Ovary (tissue), 9 donors: ENCODE results near the gene NF1. TPM values are rescaled to one million over a fixed set of nuclear protein-coding genes. Genes with fewer than 3 reads are reported as not detected.

Source experiments
- DNase-seq, 5 donors: peaks; one replicate each; pipeline ENCODE4 v3.0.0-alpha.2; 2019 to 2020
- H3K27ac ChIP-seq, 2 donors: fragments of 200-600 bp; one replicate each; pipeline versions ENCODE4 v1.5.1 to v1.8.0; 2019 to 2022
- H3K27me3 ChIP-seq: fragments of 200-600 bp; one replicate; pipeline ENCODE4 v1.8.0; 2022
- H3K36me3 ChIP-seq: fragments of 200-600 bp; sonication (generic); one replicate; pipeline ENCODE4 v1.5.1; 2019
- H3K4me1 ChIP-seq: one replicate; pipeline ENCODE4 v1.8.1; 2013; ENCODE audit warnings: mild to moderate bottlenecking, moderate library complexity; ENCODE audit not compliant: insufficient read depth
- H3K4me3 ChIP-seq: fragments of 200-600 bp; sonication (generic); one replicate; pipeline ENCODE4 v1.5.1; 2017
- H3K9me3 ChIP-seq, 2 donors: fragments of 200-600 bp in 1 of 2; sonication (generic) in 1 of 2; one replicate each; pipeline versions ENCODE4 v1.5.1 to v1.8.1; 2013 to 2019; ENCODE audit warnings: mild to moderate bottlenecking in 1 of 2, moderate library complexity in 1 of 2
- CTCF ChIP-seq, 3 donors: fragments of 450-650 bp in 2 of 3; fragments of 200-600 bp in 1 of 3; IDR thresholded peaks; one replicate each; pipeline versions ENCODE4 v1.5.1 to v1.8.0; 2016 to 2022; ENCODE audit warnings: antibody characterized with exemption in 3 of 3, mild to moderate bottlenecking in 1 of 3
- EP300 ChIP-seq: sonication (generic); formaldehyde crosslinking; IDR thresholded peaks from one replicate; pipeline ENCODE4 v1.6.1; 2017; ENCODE audit warnings: antibody characterized with exemption
- POLR2A ChIP-seq: fragments of 450-650 bp; IDR thresholded peaks from one replicate; pipeline ENCODE4 v1.6.1; 2017; ENCODE audit warnings: antibody characterized with exemption, mild to moderate bottlenecking, moderate library complexity
- WGBS, 3 donors: extraction: QIAGEN DNeasy Blood & Tissue Kit in 1 of 3; methylation state at CpG; one replicate each; pipeline versions ENCODE4 v1.1.5 to v1.1.7; 2013 to 2017; 5-methylcytosine and 5-hydroxymethylcytosine counted together
- intact Hi-C, 4 donors: fragments of 100-400 bp; cut with DNase I; formaldehyde crosslinking; loops; one replicate each; pipeline versions ENCODE4 v1.11.0 to v1.15.1; 2022 to 2023
- polyA plus RNA-seq, 2 donors: library from polyadenylated mRNA; stranded (reverse); fragments of 200-250 nt in 1 of 2; fragments of 350-450 nt in 1 of 2; fragmentation: Illumina TruSeq in 1 of 2; extraction: RNeasy Lipid Tissue Mini Kit (QIAGEN cat#74804) in 1 of 2; gene quantifications; one replicate each; pipeline ENCODE4 v1.2.3, GENCODE V29; 2013 to 2014
- total RNA-seq, 7 donors: library from RNA; depleted of rRNA in 2 of 7; stranded (reverse); fragments of >200 nt in 2 of 7; fragmentation: NEBNext Ultra II Directional in 3 of 7; extraction: Animal tissue kit (Norgen Biotek cat#: 25700) in 3 of 7; gene quantifications; one replicate each; pipeline versions ENCODE4 v1.1.0 to v1.2.4, GENCODE V29; 2016 to 2023
- donor health status: DM: no; HTN: no; CAD: no; lungs with moderate emphysema.
- donor health status: DM: no; HTN: no; CAD: no.
- donor health status: Bipolar disorder and iron deficiency.
- donor health status: DM: yes; HTN: yes; CAD: no.
- donor health status: DM: no; HTN: no; CAD: no.
- donor health status: DM: yes; HTN: yes; CAD: no.

The NF1 gene
- total and polyA plus RNA-seq, 9 donors = 11.1 to 62.0 (median 57.0) TPM

- no peak for DNase-seq
- no peaks in the 10 kb centered on the region for H3K4me1 ChIP-seq
- H3K27me3 ChIP-seq = no peaks in the 10 kb centered on the region
- 66 to 90% (median 86%) methylated on average over 2 of the region's 2 CpGs for WGBS, 3 donors
- no peak overlapping the region for H3K27ac ChIP-seq
- no peak overlapping the region for H3K4me3 ChIP-seq
- H3K9me3 ChIP-seq = no peaks in the 10 kb centered on the region
- no peak for TF ChIP-seq EP300
- no peak for TF ChIP-seq POLR2A
- TF ChIP-seq CTCF (IDR thresholded peaks at IDR 0.05) = no peak
- H3K36me3 ChIP-seq = no peaks in the 10 kb centered on the region
- intact Hi-C loops = no loop called here
Measured at GRCh38 chr17:31293581-31293980, 198.8 kb downstream of the NF1 start.

- intact Hi-C loops = no loop called here
- H3K27me3 ChIP-seq = no peaks in the 10 kb centered on the region
- TF ChIP-seq POLR2A (no peak), EP300 (no peak), CTCF (IDR thresholded peaks at IDR 0.05) (no peak)
- H3K4me3 ChIP-seq = no peak overlapping the region
- WGBS, 3 donors = 94 to 96% (median 95%) methylated on average over 3 of the region's 3 CpGs
- DNase-seq = no peak
- no peaks in the 10 kb centered on the region for H3K4me1 ChIP-seq
- no peak overlapping the region for H3K27ac ChIP-seq
- H3K9me3 ChIP-seq = no peaks in the 10 kb centered on the region
- no peaks in the 10 kb centered on the region for H3K36me3 ChIP-seq
Measured at GRCh38 chr17:31294231-31294630, 199.5 kb downstream of the NF1 start.

GRCh38 chr17:31294820-31295488 is 200.2 kb downstream of the NF1 start:
- no peak for TF ChIP-seq POLR2A
- no peak for TF ChIP-seq EP300
- TF ChIP-seq CTCF (IDR thresholded peaks at IDR 0.05) = no peak
- Histone ChIP-seq H3K36me3 (no peaks in the 10 kb centered on the region), H3K27me3 (no peaks in the 10 kb centered on the region), H3K4me1 (no peaks in the 10 kb centered on the region), H3K9me3 (no peaks in the 10 kb centered on the region), H3K27ac (no peak overlapping the region), H3K4me3 (no peak overlapping the region)
- no peak for DNase-seq
- intact Hi-C loops = no loop called here
- WGBS, 3 donors = 89 to 96% (median 90%) methylated on average over 3 of the region's 3 CpGs

GRCh38 chr17:31295489-31295871 is 200.7 kb downstream of the NF1 start:
- H3K9me3 ChIP-seq = no peaks in the 10 kb centered on the region
- intact Hi-C loops = no loop called here
- TF ChIP-seq POLR2A = no peak
- no peak for TF ChIP-seq CTCF (IDR thresholded peaks at IDR 0.05)
- no peak for TF ChIP-seq EP300
- DNase-seq = no peak
- no peaks in the 10 kb centered on the region for H3K4me1 ChIP-seq
- H3K27me3 ChIP-seq = no peaks in the 10 kb centered on the region
- H3K36me3 ChIP-seq = no peaks in the 10 kb centered on the region
- 84 to 95% (median 90%) methylated on average over 1 of the region's 1 CpG for whole genome bisulfite sequencing, 3 donors
- H3K27ac ChIP-seq = no peak overlapping the region
- no peak overlapping the region for H3K4me3 ChIP-seq
